Measurements from ENCODE around the gene TXNRD2. TPM values are rescaled to one million over a fixed set of nuclear protein-coding genes. Genes with fewer than 3 reads are reported as not detected.

The TXNRD2 gene
- total RNA-seq, 1 experiment from 2014 or later: 22.9 TPM

DNA sequence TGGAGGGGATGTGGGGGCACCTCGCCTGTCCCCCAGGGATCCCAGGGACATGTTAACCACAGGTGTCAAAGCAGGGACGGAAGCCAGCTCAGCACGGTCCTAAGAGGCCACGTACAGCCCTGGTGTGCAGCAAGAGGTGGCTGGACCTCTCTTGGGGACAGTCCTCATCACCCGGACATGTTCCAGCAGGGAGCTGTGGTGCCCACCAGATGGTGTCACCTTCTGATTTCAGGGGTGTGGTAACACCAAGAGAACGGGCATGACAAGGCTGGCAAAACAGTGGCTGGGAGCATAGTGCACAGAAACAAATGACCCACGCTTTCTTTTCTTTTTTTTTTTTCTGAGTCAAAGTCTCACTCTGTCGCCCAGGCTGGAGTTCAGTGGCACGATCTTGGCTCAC, 25.6 kb downstream of the TXNRD2 start:
- no peak overlapping the region for H3K14ac ChIP-seq (ENCODE audit: insufficient read depth, low read length)
- no peak overlapping the region for H2BK12ac ChIP-seq (ENCODE audit: insufficient read length, low read depth, low read length)
- no peak overlapping the region for H3K4me2 ChIP-seq (ENCODE audit: insufficient read depth, insufficient read length, low read length)
- TF ChIP-seq CTCF (conservative IDR thresholded peaks at IDR 0.05): no peak
- no peak overlapping the region for H2BK15ac ChIP-seq (ENCODE audit: low read depth, low read length)
- no peak overlapping the region for H2BK20ac ChIP-seq (ENCODE audit: low read depth, low read length, poor library complexity, severe bottlenecking)
- H4K20me1 ChIP-seq (ENCODE audit: control insufficient read depth, insufficient read depth, insufficient read length): no peaks in the 10 kb centered on the region
- H3K4me1 Mint-ChIP-seq: no peaks in the 10 kb centered on the region
- H3K9me3 ChIP-seq (ENCODE audit: control insufficient read depth, low read depth, low read length): peaks cover 5% of the 10 kb centered on the region
- H2BK5ac ChIP-seq (ENCODE audit: insufficient read length, low read length): no peak overlapping the region
- H3K79me1 ChIP-seq (ENCODE audit: insufficient read depth, low read depth, low read length, poor library complexity, severe bottlenecking): no peaks in the 10 kb centered on the region
- no peak overlapping the region for H3K4me3 Mint-ChIP-seq
- no peak overlapping the region for H3T11ph ChIP-seq (ENCODE audit: low read length)
- no peak overlapping the region for H2AK5ac ChIP-seq (ENCODE audit: insufficient read length, low read length)
- H3K27ac ChIP-seq (ENCODE audit: insufficient read length, low read depth, low read length): no peak overlapping the region
- peaks cover 0 to 27% (median 21%) of the 10 kb centered on the region in 3 experiments; a peak in 5 of 7 replicates for H3K36me3 Mint-ChIP-seq (ENCODE audit: insufficient read depth in 1 of 3, low read depth in 3 of 3)
- no peak overlapping the region for H2BK120ac ChIP-seq (ENCODE audit: low read depth, low read length, poor library complexity, severe bottlenecking)
- H3K27ac Mint-ChIP-seq: peak overlapping the region in 1 of 3 experiments; percentile 35; a peak in 1 of 7 replicates
- H4K5ac ChIP-seq (ENCODE audit: insufficient read length, low read depth, low read length): no peak overlapping the region
- H4K91ac ChIP-seq (ENCODE audit: insufficient read length, low read depth, low read length): no peak overlapping the region
- no peak overlapping the region for H2AFZ ChIP-seq (ENCODE audit: low read length)
- no peak overlapping the region for H3K4ac ChIP-seq (ENCODE audit: low read depth, low read length)
- H3K9ac ChIP-seq (ENCODE audit: extremely low read depth, insufficient read length, low read length): no peak overlapping the region
- H3K9me3 Mint-ChIP-seq: peaks cover 0 to 4% of the 10 kb centered on the region in 2 experiments; a peak in 1 of 5 replicates
- DNase-seq: no peak
- H3K79me2 ChIP-seq (ENCODE audit: insufficient read depth, low read length): no peaks in the 10 kb centered on the region
- no peaks in the 10 kb centered on the region for H3K4me1 ChIP-seq (ENCODE audit: insufficient read depth, low read length)
- no peaks in the 10 kb centered on the region for H3K27me3 ChIP-seq (ENCODE audit: insufficient read depth, low read length)
- no peaks in the 10 kb centered on the region for H3K23me2 ChIP-seq (ENCODE audit: insufficient read length, low read depth, low read length, poor library complexity, severe bottlenecking)
- no peak overlapping the region for H4K8ac ChIP-seq (replicated peaks; ENCODE audit: insufficient read length, low read depth, low read length)
- no CpG with 5 or more reads among the region's 9 CpGs for WGBS (ENCODE audit: extremely low coverage, insufficient read length, low lambda C conversion rate)
- H3K27me3 Mint-ChIP-seq (ENCODE audit: low read depth): no peaks in the 10 kb centered on the region
- H3K56ac ChIP-seq (ENCODE audit: insufficient read length, low read depth, low read length): no peak overlapping the region
- H3K18ac ChIP-seq (ENCODE audit: insufficient read length, low read depth, low read length): no peak overlapping the region
- H3K23ac ChIP-seq (ENCODE audit: insufficient read length, low read depth, low read length): no peak overlapping the region
